HG02571 (cell line): ENCODE results near the gene RMC1.

Experiments used
- ATAC-seq: cut with Tn5 transposase; IDR thresholded peaks from one replicate; pipeline ENCODE4 v1.9.1; 2021; ENCODE audit warnings: mild to moderate bottlenecking, moderate library complexity; ENCODE audit not compliant: unreplicated experiment

The RMC1 gene

DNA sequence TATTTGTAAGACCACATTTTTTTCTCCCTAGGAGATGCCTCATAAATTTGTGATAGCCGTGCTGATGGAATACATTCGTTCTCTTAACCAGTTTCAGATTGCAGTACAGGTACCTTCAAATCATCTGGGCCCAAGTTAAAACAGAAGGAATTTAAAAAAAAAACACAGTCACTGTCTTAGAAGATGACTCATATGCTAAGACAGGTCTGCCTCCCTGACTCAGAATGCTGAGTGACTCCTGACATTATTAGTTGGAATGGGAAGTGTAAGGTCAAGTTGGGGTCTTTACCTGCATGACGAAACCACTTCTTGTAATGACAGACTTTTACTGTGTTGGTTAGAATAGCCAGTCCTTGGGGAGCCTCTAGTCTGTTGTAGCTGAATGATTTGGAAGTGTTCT lies 26.3 kb downstream of the RMC1 start:
- ATAC-seq = no peak

DNA sequence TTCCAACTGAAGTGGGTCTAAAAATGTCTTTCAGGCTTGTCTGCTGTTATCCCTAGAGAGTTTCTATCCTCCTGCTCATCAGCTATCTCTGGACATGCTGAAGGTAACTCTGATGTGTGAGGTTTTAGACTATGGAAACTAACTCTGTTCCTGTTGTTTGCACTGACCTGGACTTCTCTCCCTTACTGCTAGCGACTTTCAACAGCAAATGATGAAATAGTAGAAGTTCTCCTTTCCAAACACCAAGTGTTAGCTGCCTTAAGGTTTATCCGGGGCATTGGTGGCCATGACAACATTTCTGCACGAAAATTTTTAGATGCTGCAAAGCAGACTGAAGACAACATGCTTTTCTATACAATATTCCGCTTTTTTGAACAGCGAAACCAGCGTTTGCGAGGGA lies 26.9 kb downstream of the RMC1 start:
- no peak for ATAC-seq

DNA sequence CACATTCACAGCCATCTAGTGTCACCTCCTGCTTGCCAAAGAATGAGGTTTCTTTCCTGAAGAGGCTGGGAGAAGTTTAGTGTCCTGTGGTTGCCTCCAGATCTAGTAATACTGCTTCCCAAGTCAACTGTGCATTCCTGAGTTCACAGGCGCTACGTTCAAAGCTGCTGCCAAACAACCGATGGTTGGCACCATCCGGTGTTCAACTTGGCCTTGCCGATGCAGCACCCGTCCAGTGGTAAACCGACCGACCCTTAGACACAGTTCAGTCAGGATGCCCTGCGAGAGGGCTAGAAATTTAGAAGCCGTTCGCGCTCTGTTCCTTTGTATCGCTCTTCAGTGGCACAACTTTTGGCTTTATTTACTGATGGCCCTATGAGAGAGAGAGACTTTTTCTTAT lies 28.6 kb downstream of the RMC1 start:
- ATAC-seq = no peak

DNA sequence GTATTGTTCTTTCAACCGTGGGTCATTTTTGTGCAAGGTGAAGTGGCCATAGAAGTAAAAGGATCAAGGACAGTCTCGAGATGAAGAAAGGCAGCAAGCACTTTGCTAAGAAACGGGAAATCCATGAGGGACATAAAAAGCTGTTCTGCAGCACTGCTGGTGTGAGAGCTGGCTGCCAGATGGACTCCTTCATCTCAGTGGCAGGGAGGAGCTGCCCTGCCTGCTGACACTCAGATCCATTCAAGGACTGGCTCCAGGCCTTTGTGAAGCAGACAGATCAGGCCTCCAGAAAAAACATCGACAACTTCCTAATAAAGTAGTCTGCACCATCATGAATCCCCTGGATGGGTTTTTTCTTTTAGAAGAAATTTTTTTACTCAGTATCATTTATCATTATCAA lies 29.5 kb downstream of the RMC1 start:
- no peak for ATAC-seq

DNA sequence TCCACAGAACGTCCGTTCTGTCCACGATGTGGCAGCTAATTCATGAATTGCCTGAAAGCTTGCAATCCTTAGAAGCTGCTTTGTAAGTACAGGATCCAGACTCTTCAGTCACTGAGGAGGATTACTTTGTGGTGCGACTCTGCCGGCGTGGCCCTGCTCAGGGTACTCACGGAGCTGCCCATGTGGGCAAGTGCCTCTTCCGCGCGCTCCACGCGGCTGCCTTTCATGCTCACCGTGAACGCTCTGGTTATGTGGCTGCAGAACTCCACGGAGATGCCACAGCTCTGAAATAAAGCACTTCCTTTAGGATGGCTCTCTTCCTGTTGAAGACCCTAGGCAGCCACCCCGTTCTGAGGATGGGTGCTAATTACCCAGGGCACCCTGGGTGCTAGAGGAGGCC lies 31.0 kb downstream of the RMC1 start:
- no peak for ATAC-seq

DNA sequence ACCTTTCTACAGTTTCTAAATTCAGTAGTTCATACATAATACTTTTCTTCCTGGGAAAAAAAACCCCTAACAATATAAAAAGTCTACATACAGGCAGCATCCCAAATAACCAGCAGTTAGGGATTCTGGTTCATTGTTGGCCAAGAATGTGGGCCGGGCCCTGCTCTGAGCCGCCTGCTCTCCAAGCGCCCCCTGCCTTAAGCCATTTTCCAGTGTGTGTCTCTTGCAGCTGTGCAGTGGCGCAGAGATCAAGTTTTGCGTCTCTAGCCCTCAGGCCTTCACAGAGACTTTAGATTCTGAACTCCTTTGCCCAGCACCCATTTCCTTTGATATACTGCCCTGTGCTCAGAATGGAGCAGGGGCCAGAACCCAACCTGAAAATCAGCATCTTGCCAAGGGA lies 32.9 kb downstream of the RMC1 start:
- ATAC-seq = no peak

DNA sequence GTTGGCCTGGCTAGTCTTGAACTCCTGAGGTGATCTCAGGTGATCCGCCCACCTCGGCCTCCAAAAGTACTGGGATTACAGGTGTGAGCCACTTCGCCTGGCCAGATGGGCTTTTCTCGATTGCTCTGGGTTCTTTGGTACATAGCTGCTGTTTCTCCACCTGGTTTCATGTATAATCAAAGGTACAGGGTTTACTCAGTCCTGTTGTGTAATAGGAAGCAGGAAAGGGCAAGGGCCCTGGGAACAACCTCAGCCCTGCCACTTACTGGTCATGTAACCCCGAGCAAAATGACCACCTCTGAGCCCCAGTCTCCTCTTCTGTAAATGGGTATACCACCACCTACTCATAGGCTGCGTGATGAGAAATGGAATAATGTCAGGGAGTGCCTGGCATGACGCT lies 34.0 kb downstream of the RMC1 start:
- ATAC-seq = no peak

DNA sequence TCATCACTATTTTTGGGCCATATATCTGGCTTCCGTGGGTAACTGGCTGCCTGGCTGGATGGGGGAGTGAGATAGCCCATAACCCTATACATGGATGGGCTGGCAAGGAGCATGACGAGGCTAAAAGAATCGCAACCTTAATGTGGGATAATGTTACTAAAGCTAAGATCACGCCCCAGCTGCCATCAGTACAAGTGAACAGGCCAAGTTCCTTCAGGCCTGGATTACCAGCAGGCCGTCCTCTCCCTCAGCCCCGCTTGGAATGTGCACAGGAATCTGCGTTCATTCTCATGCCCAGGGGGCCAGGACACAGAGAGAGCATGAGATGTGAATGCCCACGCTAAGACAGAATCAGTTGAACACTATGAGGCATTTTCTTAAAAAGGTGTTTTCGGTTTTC lies 34.7 kb downstream of the RMC1 start:
- ATAC-seq = no peak

DNA sequence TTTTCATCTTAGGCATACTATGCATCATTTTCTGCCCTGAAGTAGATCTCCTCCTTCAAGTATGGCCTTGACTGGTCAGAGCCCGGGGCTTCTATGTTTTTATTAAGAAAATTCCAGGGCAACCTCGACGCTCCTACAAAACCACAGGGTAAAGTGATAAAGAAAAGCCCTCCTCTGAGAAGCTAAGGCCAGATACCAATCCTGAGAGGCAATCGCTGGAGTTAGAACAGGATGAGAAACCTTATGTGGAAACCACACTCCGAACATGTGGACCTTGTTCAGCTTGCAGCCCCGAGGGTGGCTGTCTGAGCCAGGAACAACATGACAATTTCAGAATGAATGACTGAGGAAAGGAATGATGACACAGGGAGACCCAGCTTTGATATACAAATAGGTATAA lies 35.6 kb downstream of the RMC1 start:
- ATAC-seq = no peak

DNA sequence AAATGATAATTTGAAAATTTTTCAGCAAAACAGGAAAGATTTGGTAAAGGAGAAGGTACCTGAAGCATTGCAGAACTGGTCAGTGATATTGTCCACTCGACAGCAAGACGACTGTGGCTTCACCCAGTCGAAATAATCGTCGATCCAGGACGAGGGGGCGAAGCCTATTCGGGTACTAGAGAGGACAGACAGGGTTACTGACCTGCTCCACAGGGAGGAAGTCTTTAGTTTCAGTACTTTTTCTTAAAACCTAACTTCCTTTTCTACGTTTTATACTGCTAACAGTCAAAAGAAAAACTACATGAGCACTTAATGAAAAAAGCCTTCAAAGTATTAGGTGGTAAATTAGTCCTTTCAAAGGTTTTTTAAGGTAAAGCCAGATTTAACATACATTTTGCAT lies 36.0 kb downstream of the RMC1 start:
- no peak for ATAC-seq

DNA sequence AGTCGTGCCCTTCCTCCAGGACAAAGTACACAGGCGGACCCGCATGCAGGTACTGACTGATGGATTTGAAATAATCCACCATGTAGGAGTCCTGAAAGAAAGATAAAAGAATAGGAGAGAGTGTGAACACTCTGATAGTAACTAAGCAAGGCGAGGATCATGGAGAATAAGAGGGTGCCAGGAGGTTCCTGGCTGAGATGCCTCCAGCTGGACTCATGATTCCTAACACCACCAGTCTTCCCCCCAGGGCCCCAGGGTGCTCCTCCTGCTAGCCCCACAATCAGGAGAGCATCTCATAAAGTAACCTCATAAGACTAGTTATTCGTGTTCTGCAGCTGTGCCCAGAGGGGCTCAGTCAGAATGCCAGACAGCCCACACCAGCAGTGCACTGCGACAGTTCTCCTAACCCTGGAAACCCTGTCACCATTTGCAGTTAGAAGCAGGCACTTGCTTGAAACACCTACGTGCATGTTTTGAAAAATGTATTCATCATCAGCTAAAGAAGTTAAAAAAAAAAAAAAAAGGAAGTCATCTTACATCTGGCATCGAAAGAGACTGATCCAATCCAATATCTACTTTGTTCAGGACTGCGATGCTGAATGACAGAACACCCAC lies 36.7 kb downstream of the RMC1 start:
- ATAC-seq = no peak

DNA sequence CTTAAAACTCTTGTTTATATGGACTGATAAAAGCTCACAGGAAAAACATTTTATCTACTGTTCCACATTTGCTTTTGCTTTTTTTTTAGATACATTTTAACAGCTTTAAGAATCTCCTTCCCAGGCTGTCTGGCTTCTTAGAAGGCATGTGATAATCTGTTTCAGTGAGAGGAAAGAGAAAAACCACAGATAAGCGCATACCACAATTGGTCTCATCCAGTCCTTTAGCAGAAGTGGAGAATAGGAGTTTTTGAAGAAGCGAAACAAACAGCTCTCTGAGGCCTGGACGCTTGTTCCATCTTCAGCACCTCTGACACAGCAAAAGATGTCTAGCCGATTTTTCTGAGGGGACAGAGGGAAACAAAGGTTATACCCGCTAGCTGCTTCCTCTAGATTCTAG lies 37.6 kb downstream of the RMC1 start:
- no peak for ATAC-seq

DNA sequence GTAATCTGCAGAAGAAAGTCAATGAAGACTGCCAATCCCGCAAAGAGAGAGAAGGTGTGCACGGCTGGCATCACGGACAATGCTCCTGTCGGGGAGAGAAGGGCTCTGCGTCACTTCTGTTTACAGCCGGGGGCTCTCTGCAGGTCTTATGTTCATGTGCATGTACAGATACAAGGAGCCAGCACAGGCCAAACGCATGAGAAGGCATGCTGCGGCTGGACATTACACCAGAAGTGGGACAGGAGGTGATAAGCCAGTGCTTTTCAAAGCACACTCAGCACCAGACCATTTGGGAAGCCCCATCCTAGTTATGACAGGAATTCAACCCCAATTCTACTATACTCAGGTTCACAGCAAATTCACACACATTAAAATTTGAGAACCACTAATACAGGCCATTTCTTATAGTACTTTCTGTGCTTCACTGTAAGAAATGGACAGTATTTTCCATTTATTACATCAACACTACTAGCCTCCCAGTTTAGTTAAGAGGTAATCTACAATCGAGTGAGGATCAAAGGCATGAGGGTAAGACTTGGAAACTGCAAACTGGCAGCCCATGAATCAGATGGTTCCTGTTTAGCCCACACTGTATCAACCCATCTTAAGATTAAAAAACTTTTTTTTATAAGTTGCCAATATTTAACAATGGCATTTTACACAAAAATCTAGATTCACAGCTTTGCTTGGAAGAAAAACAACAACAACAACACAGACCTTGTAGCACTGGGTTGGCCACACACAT lies 38.2 kb downstream of the RMC1 start:
- no peak for ATAC-seq

DNA sequence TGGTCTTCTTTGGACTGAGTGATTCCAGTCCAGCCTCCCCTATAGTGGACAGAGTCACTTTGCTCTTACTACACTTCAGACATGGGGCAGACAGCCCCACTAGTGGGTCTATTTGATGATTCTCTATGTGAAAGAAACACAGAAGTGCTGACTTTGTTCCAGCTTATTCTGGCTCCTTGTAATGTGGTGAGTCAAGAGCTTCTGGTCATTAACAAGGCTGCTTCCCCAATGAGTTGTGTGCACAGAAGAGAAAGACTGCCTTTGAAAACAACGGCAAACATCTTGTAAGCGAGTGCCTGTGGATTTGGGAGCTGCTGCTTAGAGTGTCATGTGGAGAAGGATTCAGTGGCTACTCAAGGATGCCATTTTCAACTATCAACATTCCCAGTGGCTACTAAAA lies 39.1 kb downstream of the RMC1 start:
- ATAC-seq = no peak

DNA sequence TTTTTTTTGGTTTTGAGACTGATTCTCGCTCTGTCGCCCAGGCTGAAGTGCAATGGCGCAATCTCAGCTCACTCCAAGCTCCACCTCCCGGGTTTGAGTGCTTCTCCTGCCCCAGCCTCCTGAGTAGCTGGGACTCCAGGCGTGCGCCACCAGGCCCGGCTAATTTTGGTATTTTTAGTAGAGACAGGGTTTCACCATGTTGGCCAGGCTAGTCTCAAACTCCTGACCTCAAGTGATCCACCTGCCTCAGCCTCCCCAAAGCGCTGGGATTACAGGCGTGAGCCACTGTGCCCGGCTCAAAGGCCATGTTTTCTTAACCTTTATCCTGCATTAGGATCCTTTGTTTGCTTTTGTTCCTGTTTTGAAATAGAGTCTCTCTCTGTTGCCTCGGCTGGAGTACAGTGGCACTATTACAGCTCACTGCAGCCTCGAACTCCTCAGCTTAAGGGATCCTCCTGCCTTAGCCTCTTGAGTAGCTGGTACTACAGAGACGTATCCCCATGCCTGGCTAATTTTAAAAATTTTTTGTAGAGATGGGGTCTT lies 42.0 kb downstream of the RMC1 start:
- no peak for ATAC-seq

DNA sequence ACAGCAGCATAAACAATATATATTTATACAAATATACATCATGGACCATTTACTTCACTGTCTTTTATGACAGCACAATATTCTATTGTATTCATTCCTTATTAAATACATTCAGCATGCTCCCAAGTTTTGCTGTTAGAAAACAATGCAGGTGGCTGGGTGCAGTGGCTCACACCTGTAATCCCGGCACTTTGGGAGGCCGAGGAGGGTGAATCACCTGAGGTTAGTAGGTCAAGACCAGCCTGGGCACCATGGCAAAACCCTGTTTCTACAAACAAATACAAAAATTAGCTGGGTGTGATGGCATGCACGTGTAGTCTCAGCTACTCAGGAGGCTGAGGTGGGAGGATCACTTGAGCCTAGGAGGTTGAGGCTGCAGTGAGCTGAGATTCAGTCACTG lies 44.0 kb downstream of the RMC1 start:
- ATAC-seq = no peak

DNA sequence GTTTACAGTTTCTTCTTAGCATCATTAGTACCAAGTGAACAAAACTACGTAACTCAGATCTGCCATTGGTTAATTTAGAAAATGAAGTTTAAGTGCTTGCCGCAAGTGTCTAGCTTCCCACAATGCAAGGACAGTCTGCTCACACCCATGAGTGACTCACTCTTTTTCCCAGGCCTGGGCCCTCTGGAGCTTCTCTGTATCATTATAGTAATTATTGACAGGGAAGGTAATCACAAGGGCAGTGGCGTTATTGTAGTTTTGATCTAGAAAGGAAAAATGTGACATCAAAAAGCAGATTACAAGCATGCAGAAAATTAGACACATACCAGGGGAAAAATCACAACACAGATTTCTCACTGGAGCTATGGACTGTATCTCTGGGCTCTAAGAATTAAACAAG lies 44.5 kb downstream of the RMC1 start:
- no peak for ATAC-seq

DNA sequence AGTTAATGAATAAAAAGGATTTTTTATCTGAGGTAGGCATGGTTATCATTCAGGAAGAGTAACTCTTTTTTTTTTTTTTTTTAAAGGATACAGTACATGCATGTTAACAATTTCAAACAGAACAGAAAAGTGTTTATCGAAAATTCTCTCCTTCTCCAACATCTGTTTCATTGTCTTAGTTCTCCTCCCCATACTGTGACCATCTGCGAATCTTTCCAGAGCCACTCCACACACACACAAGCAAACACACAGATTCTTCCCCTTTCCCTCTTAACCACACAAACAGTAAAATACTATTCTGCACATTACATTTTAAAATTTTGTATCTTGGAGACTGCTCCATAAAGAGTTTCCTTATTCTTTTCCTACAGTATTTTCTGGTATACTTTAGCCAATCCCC lies 45.0 kb downstream of the RMC1 start:
- ATAC-seq = no peak

DNA sequence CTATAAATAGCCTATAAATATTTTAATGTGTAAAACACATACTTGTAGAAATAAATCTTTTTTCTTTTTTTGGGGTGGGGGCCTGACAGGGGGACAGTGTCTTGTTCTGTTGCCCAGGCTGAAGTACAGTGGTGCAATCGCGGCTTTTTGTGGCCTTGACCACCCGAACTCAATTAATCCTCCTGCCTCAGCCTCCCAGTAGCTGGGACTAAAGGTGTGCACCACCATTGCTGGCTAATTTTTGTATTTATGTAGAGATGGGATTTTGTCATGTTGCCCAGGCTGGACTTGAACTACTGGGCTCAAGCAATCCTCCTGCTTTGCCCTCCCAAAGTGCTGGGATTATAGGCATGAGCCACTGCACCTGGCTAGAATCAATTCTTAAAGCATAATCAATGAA lies 45.4 kb downstream of the RMC1 start:
- ATAC-seq = no peak

DNA sequence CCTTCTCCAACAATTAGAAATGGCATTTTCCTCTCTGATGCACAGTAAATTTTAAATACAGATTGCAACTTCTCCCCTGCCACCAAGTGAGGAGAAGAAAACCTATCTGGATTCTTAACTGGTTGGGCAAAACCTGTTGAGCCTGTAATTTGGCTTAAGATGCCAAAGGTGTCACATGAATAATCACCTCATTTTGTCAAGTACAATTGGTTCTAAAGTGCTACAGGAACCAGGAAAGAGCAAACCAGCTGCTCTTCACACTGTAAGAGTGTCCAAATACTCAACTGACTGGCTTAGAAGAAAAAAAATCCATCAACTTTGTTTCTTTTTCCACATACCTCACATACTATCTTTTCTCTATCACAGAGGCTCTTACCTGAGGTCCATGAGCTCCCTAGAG lies 47.6 kb downstream of the RMC1 start:
- ATAC-seq = no peak

DNA sequence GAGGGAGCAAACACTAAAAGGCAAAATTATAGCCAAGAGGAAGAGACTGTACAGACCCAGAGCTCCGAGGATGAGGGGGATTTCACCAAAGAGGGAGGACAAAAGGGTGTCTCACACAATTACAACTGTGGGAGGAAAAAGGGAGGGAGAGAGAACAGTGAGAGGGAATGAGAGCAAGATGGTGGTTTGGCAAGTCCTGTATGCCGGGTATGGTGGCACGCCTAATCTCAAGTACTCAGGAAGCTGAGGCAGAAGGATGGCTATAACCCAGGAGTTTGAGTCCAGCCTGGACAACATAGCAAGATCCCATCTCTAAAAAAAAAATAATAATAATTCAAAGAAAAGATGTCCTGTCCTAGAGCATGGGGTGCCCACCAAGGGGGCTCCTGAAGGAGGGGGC lies 48.7 kb downstream of the RMC1 start:
- ATAC-seq = no peak

DNA sequence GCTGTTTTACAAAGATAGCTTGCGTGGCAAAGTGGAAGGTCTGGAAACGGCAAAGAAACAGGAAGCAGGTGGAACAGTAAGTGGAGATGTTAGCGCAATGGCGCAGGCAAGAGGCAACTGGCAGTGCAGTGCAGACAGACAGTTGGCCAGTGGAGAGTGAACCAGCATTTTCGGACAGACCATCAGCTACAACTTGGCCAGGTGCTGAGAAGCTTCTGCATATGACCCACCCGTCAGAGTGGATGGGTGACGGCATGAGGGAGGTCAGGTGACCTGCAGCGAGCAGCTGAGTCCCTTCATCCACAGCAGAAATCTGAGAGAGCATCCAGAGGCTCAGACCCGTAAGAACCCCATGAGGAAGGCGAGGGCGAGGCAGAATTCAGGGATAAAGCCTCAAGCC lies 49.2 kb downstream of the RMC1 start:
- no peak for ATAC-seq

DNA sequence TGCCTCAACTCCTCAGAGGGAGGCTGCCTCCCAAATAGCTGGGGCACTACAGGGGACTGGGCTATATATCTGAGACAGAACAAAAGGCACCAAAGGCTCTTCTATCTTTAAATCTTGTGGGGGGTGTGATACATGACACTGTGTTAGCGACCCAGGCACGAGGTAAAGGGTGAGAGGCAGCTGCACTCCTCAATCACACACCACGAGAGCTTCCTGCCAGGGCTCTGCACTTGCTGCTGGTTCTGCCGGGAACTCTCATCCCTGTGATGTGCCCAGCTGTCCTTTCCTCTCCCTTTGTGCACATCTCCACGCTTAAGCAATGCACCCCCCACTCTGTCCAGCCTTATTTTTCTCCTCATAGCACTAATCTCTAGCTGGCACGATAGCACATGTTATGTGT lies 50.6 kb downstream of the RMC1 start:
- ATAC-seq = no peak
